OCI-LY3 (cell line): ENCODE results near the gene KRTAP4-12.

ENCODE experiments used
- CTCF ChIP-seq: fragments of 200-600, 300-600 bp; sonication (generic); IDR thresholded peaks from 2 replicates; pipeline ENCODE4 v1.5.1; 2014; ENCODE audit warnings: antibody characterized with exemption, low read length, low read depth
- EZH2phosphoT487 ChIP-seq: fragments of 200-600 bp; shearing (Covaris generic); IDR thresholded peaks from 2 replicates; pipeline ENCODE4 v1.6.1; 2018; ENCODE audit warnings: antibody characterized with exemption, mixed run types, low read depth

GRCh38 chr17:41171886-41172285 lies 47.9 kb upstream of the KRTAP4-12 start:
- TF ChIP-seq CTCF (no peak), EZH2phosphoT487 (no peak)
